Activated T-cell treated with anti-CD3 and anti-CD28 coated beads, Interleukin-2, amount 50 U/mL, for 72 hours (primary cell): ENCODE results near the gene CDX4. TPM values are rescaled to one million over a fixed set of nuclear protein-coding genes. Genes with fewer than 3 reads are reported as not detected.
"Not testable (repeated sequence)": the region's sequence is repeated elsewhere in the genome, so short reads cannot be mapped to it uniquely, and the experiment has no call there.

Experiments
- ATAC-seq, 2 donors: fragments of 150-1000 bp; cut with Tn5 transposase; replicated peaks in 1 of 2; 2 replicates each; pipeline ENCODE4 v1.10.0; 2021; ENCODE audit warnings: moderate library complexity in 2 of 2, mild to moderate bottlenecking in 1 of 2
- DNase-seq, 2 donors: peaks; one replicate each; pipeline ENCODE4 v3.0.0; 2021 to 2022; ENCODE audit warnings: mixed read lengths in 1 of 2
- H3K27ac Mint-ChIP-seq: one replicate; pipeline ENCODE4 v1.8.0; 2022; ENCODE audit warnings: mild to moderate bottlenecking, moderate library complexity, mixed read lengths
- H3K27me3 Mint-ChIP-seq: one replicate; pipeline ENCODE4 v1.8.0; 2022; ENCODE audit warnings: low read depth, mixed read lengths
- H3K36me3 Mint-ChIP-seq, 2 donors: one replicate each; pipeline ENCODE4 v1.8.0; 2022; ENCODE audit warnings: mixed read lengths in 2 of 2, mild to moderate bottlenecking in 1 of 2; ENCODE audit not compliant: insufficient read depth in 2 of 2
- H3K4me1 Mint-ChIP-seq: one replicate; pipeline ENCODE4 v1.8.0; 2022; ENCODE audit warnings: low read depth, mixed read lengths
- H3K4me3 Mint-ChIP-seq, 2 donors: one replicate each; pipeline ENCODE4 v1.8.0; 2022; ENCODE audit warnings: mild to moderate bottlenecking in 2 of 2, mixed read lengths in 2 of 2, moderate library complexity in 2 of 2
- H3K9me3 Mint-ChIP-seq, 2 donors: one replicate each; pipeline ENCODE4 v1.8.0; 2022; ENCODE audit warnings: mixed read lengths in 2 of 2
- total RNA-seq, 2 donors: library from RNA; stranded (reverse); gene quantifications; one replicate each; pipeline ENCODE4 v1.2.3, GENCODE V29; 2022

CDX4 gene
- total RNA-seq, 2 donors from 2014 or later: not detected

DNA sequence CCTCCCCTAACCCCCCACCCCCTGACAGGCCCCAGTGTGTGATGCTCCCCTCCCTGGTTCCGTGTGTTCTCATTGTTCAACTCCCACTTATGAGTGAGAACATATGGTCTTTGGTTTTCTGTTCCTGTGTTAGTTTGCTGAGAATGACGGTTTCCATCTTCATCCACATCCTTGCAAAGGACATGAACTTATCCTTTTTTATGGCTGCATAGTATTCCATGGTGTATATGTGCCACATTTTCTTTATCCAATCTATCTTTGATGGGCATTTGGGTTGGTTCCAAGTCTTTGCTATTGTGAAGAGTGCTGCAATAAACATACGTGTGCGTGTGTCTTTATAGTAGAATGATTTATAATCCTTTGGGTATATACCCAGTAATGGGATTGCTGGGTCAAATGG, 45.3 kb downstream of the CDX4 start:
- not testable (repeated sequence) for ATAC-seq, DNase-seq, H3K36me3 Mint-ChIP-seq, H3K27ac Mint-ChIP-seq, H3K4me3 Mint-ChIP-seq, H3K4me1 Mint-ChIP-seq
- H3K9me3 Mint-ChIP-seq: peaks cover 8 to 11% of the 10 kb centered on the region in 2 donors
- H3K27me3 Mint-ChIP-seq: peaks cover 29% of the 10 kb centered on the region

Other genes starting within 250 kb of the CDX4 start
- gene NAP1L2, start 232.2 kb upstream of the CDX4 start, total RNA-seq: 1 to 10 TPM; 1.9 to 2.0 TPM
- 1 to 10 TPM; 6.0 to 6.4 TPM for gene CHIC1, start 116.1 kb downstream of the CDX4 start, total RNA-seq